SK-N-SH (cell line): ENCODE measurements around the gene RIN3. TPM values are rescaled to one million over a fixed set of nuclear protein-coding genes. Genes with fewer than 3 reads are reported as not detected.

Experiments
- CTCF ChIA-PET: fragments of 300-600, 350-600 bp; formaldehyde crosslinking; extraction: SDS; loops from one replicate; lab custom pipeline; 2021; lab: Yijun Ruan, JAX
- POLR2A ChIA-PET: fragments of 350-600 bp; sonication (Branson Sonifier 250); formaldehyde crosslinking; extraction: SDS; loops from one replicate; lab custom pipeline; 2020; ENCODE audit warnings: antibody characterized with exemption, inconsistent platforms; lab: Yijun Ruan, JAX
- DNase-seq: peaks from one replicate; pipeline ENCODE4 v3.0.0; 2012
- H2AFZ ChIP-seq: fragments of 200-600 bp; sonication (generic); 2 replicates; pipeline ENCODE4 v1.8.1; 2016; ENCODE audit warnings: antibody characterized with exemption, mild to moderate bottlenecking, low read depth
- H3F3A ChIP-seq: fragments of 200-600 bp; sonication (generic); replicated peaks from 2 replicates; pipeline ENCODE3; 2016; ENCODE audit warnings: antibody characterized with exemption, mild to moderate bottlenecking; ENCODE audit not compliant: insufficient read depth
- H3K27ac ChIP-seq, 2 experiments: fragments of 200-500 bp in 1 of 2; fragments of 200-600 bp in 1 of 2; sonication (Bioruptor generic) in 1 of 2; sonication (generic), shearing (Covaris generic) in 1 of 2; 2 replicates each; pipeline versions ENCODE4 v1.5.1 to v1.6.1; 2014 to 2016; ENCODE audit warnings: low read depth in 2 of 2, inconsistent platforms in 1 of 2, low read length in 1 of 2, mild to moderate bottlenecking in 1 of 2, mixed read lengths in 1 of 2
- H3K27me3 ChIP-seq: fragments of 200-600 bp; sonication (generic), shearing (Covaris generic); 2 replicates; pipeline ENCODE4 v1.6.1; 2016; ENCODE audit warnings: mixed run types; ENCODE audit not compliant: insufficient read depth
- H3K36me3 ChIP-seq, 2 experiments: fragments of 200-500 bp in 1 of 2; fragments of 200-600 bp in 1 of 2; sonication (Bioruptor generic) in 1 of 2; sonication (generic) in 1 of 2; replicated peaks in 1 of 2; 2 replicates each; pipeline versions ENCODE3 to v1.5.1; 2014 to 2016; ENCODE audit warnings: low read length in 1 of 2, mild to moderate bottlenecking in 1 of 2; ENCODE audit not compliant: insufficient read depth in 2 of 2, control insufficient read depth in 1 of 2
- H3K4me1 ChIP-seq, 2 experiments: fragments of 200-500 bp in 1 of 2; fragments of 200-600 bp in 1 of 2; sonication (Bioruptor generic) in 1 of 2; sonication (generic), shearing (Covaris generic) in 1 of 2; 2 replicates each; pipeline versions ENCODE4 v1.5.1 to v1.6.1; 2014 to 2016; ENCODE audit warnings: low read depth in 1 of 2, low read length in 1 of 2, mixed run types in 1 of 2; ENCODE audit not compliant: insufficient read depth in 2 of 2, control insufficient read depth in 1 of 2
- H3K4me2 ChIP-seq: fragments of 200-600 bp; sonication (generic), shearing (Covaris generic); 2 replicates; pipeline ENCODE4 v1.6.1; 2017; ENCODE audit warnings: mixed run types
- H3K4me3 ChIP-seq, 2 experiments: fragments of 200-500 bp in 1 of 2; fragments of 200-600 bp in 1 of 2; sonication (Bioruptor generic) in 1 of 2; sonication (generic), shearing (Covaris generic) in 1 of 2; 2 replicates each; pipeline versions ENCODE4 v1.5.1 to v1.8.1; 2014 to 2016; ENCODE audit warnings: low read depth in 2 of 2, inconsistent platforms in 1 of 2, low read length in 1 of 2, mild to moderate bottlenecking in 1 of 2, mixed read lengths in 1 of 2, moderate library complexity in 1 of 2
- H3K79me2 ChIP-seq: fragments of 200-600 bp; sonication (generic); 2 replicates; pipeline ENCODE4 v1.8.1; 2017; ENCODE audit warnings: mild to moderate bottlenecking; ENCODE audit not compliant: insufficient read depth
- H3K9ac ChIP-seq: fragments of 200-600 bp; sonication (generic); 2 replicates; pipeline ENCODE4 v1.6.1; 2017; ENCODE audit warnings: mixed run types
- H3K9me2 ChIP-seq: fragments of 200-600 bp; sonication (generic); 2 replicates; pipeline ENCODE4 v1.6.1; 2017; ENCODE audit warnings: mixed run types
- H3K9me3 ChIP-seq: fragments of 200-600 bp; sonication (generic); 2 replicates; pipeline ENCODE4 v1.6.1; 2017; ENCODE audit warnings: mixed run types, mild to moderate bottlenecking, moderate library complexity
- H4K20me1 ChIP-seq: fragments of 200-600 bp; sonication (generic); 2 replicates; pipeline ENCODE4 v1.6.1; 2017; ENCODE audit warnings: mild to moderate bottlenecking, mixed run types; ENCODE audit not compliant: insufficient read depth
- EZH2phosphoT487 ChIP-seq: fragments of 200-600 bp; sonication (generic); IDR thresholded peaks from 2 replicates; pipeline ENCODE4 v1.6.1; 2017; ENCODE audit warnings: low read depth, mixed run types, mild to moderate bottlenecking, antibody characterized with exemption, moderate library complexity, borderline replicate concordance
- IRF3 ChIP-seq: fragments of 150-350 bp; IDR thresholded peaks from 2 replicates; pipeline ENCODE4 v1.6.1; 2016; ENCODE audit warnings: mild to moderate bottlenecking, low read depth, low read length
- JUND ChIP-seq: IDR thresholded peaks from 2 replicates; pipeline ENCODE4 v1.4.0; 2012
- MAX ChIP-seq: IDR thresholded peaks from 2 replicates; pipeline ENCODE4 v1.4.0; 2012; ENCODE audit warnings: low read depth
- MEF2A ChIP-seq: IDR thresholded peaks from 2 replicates; pipeline ENCODE4 v1.4.0; 2012; ENCODE audit warnings: low read depth, borderline replicate concordance
- NFIC ChIP-seq: IDR thresholded peaks from 2 replicates; pipeline ENCODE4 v1.4.0; 2012; ENCODE audit warnings: borderline replicate concordance
- POLR2AphosphoS5 ChIP-seq: IDR thresholded peaks from 2 replicates; pipeline ENCODE4 v1.6.1; 2012; ENCODE audit warnings: low read depth, low read length
- RAD21 ChIP-seq: IDR thresholded peaks from 2 replicates; pipeline ENCODE4 v1.6.1; 2012; ENCODE audit warnings: mild to moderate bottlenecking, low read length
- REST ChIP-seq: IDR thresholded peaks from 2 replicates; pipeline ENCODE4 v1.6.1; 2012; ENCODE audit warnings: mild to moderate bottlenecking, low read depth, low read length, moderate library complexity
- RFX5 ChIP-seq: IDR thresholded peaks from 2 replicates; pipeline ENCODE4 v1.6.1; 2012; ENCODE audit warnings: mild to moderate bottlenecking, improper control_type of control experiment, low read length
- SMC3 ChIP-seq: IDR thresholded peaks from 2 replicates; pipeline ENCODE4 v1.6.1; 2012; ENCODE audit warnings: low read depth, low read length, improper control_type of control experiment
- TAF1 ChIP-seq: IDR thresholded peaks from 2 replicates; pipeline ENCODE4 v1.6.1; 2012; ENCODE audit warnings: low read depth, mild to moderate bottlenecking, low read length, moderate library complexity, borderline replicate concordance
- TCF12 ChIP-seq: IDR thresholded peaks from 2 replicates; pipeline ENCODE4 v1.4.0; 2012
- USF1 ChIP-seq: IDR thresholded peaks from 2 replicates; pipeline ENCODE4 v1.4.0; 2012; ENCODE audit warnings: low read depth, borderline replicate concordance
- WGBS: methylation state at CpG from one replicate; pipeline ENCODE4 v1.1.6; 2017; ENCODE audit warnings: low lambda C conversion rate; 5-methylcytosine and 5-hydroxymethylcytosine counted together
- polyA plus RNA-seq, 3 experiments: library from polyadenylated mRNA; depleted of rRNA; stranded (reverse); fragments of >200 nt; gene quantifications; 2 replicates each; pipeline ENCODE4 v1.2.3, GENCODE V29; 2012

RIN3 gene
- polyA plus RNA-seq, 1 of the 3 experiments (the other 2 are of a cell fraction) = 12.4 TPM

- peaks cover 8 to 13% of the 10 kb centered on the region in 2 experiments for H3K4me1 ChIP-seq
- H3K27ac ChIP-seq = peak overlapping the region; percentile 49 to 68
- no peaks in the 10 kb centered on the region for H3K36me3 ChIP-seq
- H3K9ac ChIP-seq = no peak overlapping the region
- H3F3A ChIP-seq = peaks cover 23% of the 10 kb centered on the region
- H3K4me3 ChIP-seq = no peak overlapping the region
- ChIA-PET POLR2A (no interaction called here), CTCF (no interaction called here)
- H4K20me1 ChIP-seq = no peaks in the 10 kb centered on the region
- H3K79me2 ChIP-seq = no peaks in the 10 kb centered on the region
- H3K4me2 ChIP-seq = peak overlapping the region; percentile 67
- TF ChIP-seq USF1 = 0 out of 2 replicates have a peak, but pooled peaks have one; percentile 14
- TF ChIP-seq NFIC = peak; percentile 36
- peak; percentile 38; the same call in 1 of the 2 replicates for TF ChIP-seq TCF12
- TF ChIP-seq SMC3 = no peak
- H2AFZ ChIP-seq = peak overlapping the region; percentile 60; the same call in 1 of the 2 replicates
- no peaks in the 10 kb centered on the region for H3K9me3 ChIP-seq
- 23% methylated on average over 3 of the region's 3 CpGs for WGBS
- no peaks in the 10 kb centered on the region for H3K9me2 ChIP-seq
- no peaks in the 10 kb centered on the region for H3K27me3 ChIP-seq
- no peak for DNase-seq
Measured at GRCh38 chr14:92473969-92474535, 39.5 kb upstream of the RIN3 start.

GRCh38 chr14:92475037-92475436, 38.5 kb upstream of the RIN3 start:
- Histone ChIP-seq H3K9me2 (no peaks in the 10 kb centered on the region), H3K27ac (no peak overlapping the region), H3K4me3 (no peak overlapping the region), H3K4me1 (peaks cover 8 to 13% of the 10 kb centered on the region in 2 experiments), H3K27me3 (no peaks in the 10 kb centered on the region), H3K36me3 (no peaks in the 10 kb centered on the region), H4K20me1 (no peaks in the 10 kb centered on the region), H3K4me2 (no peak overlapping the region), H3K9ac (no peak overlapping the region), H3K9me3 (no peaks in the 10 kb centered on the region), H3K79me2 (no peaks in the 10 kb centered on the region), H2AFZ (no peak overlapping the region), H3F3A (peaks cover 23% of the 10 kb centered on the region)
- DNase-seq = no peak
- ChIA-PET POLR2A (no interaction called here), CTCF (interaction anchor here (0.7 kb wide), 1 partner anchor 341 kb away, joined by 3 read pairs; no protein-coding TSS in a partner anchor)
- TF ChIP-seq POLR2AphosphoS5 = no peak
- TF ChIP-seq MEF2A = no peak
- no peak for TF ChIP-seq IRF3
- no peak for TF ChIP-seq JUND
- TF ChIP-seq REST = no peak
- no peak for TF ChIP-seq MAX
- no peak for TF ChIP-seq EZH2phosphoT487
- no peak for TF ChIP-seq RFX5
- TF ChIP-seq RAD21 = no peak
- no peak for TF ChIP-seq TAF1
- WGBS = 63% methylated on average over 1 of the region's 1 CpG
